HepG2 (cell line): ENCODE measurements around the gene PHF2.

Experiments
- EZH2 ChIP-seq: conservative IDR thresholded peaks from 2 replicates; pipeline ENCODE4 v1.6.1; 2012; ENCODE audit warnings: mild to moderate bottlenecking, low read depth, low read length, moderate library complexity
- FOXK2 ChIP-seq: fragments of 450-650 bp; IDR thresholded peaks from 2 replicates; pipeline ENCODE4 v1.6.1; 2016
- NR2C2 ChIP-seq: sonication (generic); formaldehyde crosslinking; IDR thresholded peaks from 2 replicates; pipeline ENCODE4 v1.4.0; 2020; ENCODE audit warnings: missing genetic modification reagents, mild to moderate bottlenecking, moderate library complexity, borderline replicate concordance
- SAFB2 ChIP-seq: sonication (generic); formaldehyde crosslinking; IDR thresholded peaks from 2 replicates; pipeline ENCODE4 v1.5.1; 2020; ENCODE audit warnings: missing genetic modification reagents, low read depth, mild to moderate bottlenecking, borderline replicate concordance
- ZKSCAN8 ChIP-seq: IDR thresholded peaks from 2 replicates; pipeline ENCODE4 v1.6.1; 2016; ENCODE audit warnings: borderline replicate concordance, missing genetic modification reagents, missing compliant biosample characterization

DNA sequence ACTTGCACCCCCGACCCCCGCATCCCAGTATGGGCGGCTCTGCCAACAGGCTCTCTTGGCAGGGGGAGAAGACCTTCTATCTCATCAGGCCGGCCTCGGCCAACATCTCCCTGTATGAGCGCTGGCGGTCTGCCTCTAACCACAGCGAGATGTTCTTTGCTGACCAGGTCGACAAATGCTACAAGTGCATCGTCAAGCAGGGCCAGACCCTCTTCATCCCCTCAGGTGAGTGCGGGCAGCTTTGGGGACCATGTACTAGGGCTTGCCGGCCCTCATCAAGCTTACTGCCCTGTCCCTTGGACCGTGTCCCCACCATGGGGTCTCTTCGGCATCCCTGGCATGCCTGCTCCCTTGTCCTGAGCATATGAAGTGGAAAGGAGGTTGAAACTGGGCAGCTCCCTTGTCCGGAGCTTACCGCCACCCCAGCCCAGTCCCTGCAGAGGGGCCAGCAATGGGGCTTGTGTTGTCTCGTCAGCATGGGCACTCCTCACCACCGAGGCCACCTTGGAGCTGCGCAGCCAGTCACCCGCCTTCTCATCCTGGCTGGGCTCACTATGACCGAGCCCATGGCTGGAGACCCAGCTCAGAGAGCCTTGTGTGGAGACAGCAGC, 78.1 kb downstream of the PHF2 start:
- TF ChIP-seq EZH2: no peak
- no peak for TF ChIP-seq SAFB2 (CRISPR knock-in tag)
- TF ChIP-seq NR2C2 (CRISPR knock-in tag): no peak
- TF ChIP-seq ZKSCAN8 (CRISPR knock-in tag): no peak
- TF ChIP-seq FOXK2: no peak
